AG09319 (cell line): ENCODE data around the gene TMEM271.

Experiments
- DNase-seq: peaks from one replicate; pipeline ENCODE4 v3.0.0-alpha.2; 2010; ENCODE audit warnings: low read depth; ENCODE audit errors: extremely low read depth
- CTCF ChIP-seq: IDR thresholded peaks from 2 replicates; pipeline ENCODE4 v1.5.1; 2011; ENCODE audit warnings: low read depth, mild to moderate bottlenecking, inconsistent platforms, low read length, moderate library complexity

TMEM271 gene

GRCh38 chr4:616091-616490 lies 40.0 kb upstream of the TMEM271 start:
- DNase-seq: no peak
- TF ChIP-seq CTCF: no peak

- no peak for TF ChIP-seq CTCF
- DNase-seq: no peak
Observed at GRCh38 chr4:613126-613525, 37.0 kb upstream of the TMEM271 start.

- no peak for TF ChIP-seq CTCF
- no peak for DNase-seq
Observed at GRCh38 chr4:612749-613125, 36.6 kb upstream of the TMEM271 start.

- TF ChIP-seq CTCF: no peak
- DNase-seq: no peak
Observed at GRCh38 chr4:612052-612748, 36.1 kb upstream of the TMEM271 start.

- no peak for DNase-seq
- TF ChIP-seq CTCF: no peak
Observed at GRCh38 chr4:610411-611261, 34.5 kb upstream of the TMEM271 start.

- TF ChIP-seq CTCF: no peak
- DNase-seq: no peak
Observed at GRCh38 chr4:609400-610050, 33.4 kb upstream of the TMEM271 start.

- no peak for TF ChIP-seq CTCF
- no peak for DNase-seq
Observed at GRCh38 chr4:608236-608635, 32.1 kb upstream of the TMEM271 start.
